ENCODE data around the gene PSD2.
"Not testable (repeated sequence)": the region's sequence is repeated elsewhere in the genome, so short reads cannot be mapped to it uniquely, and the experiment has no call there.

DNA sequence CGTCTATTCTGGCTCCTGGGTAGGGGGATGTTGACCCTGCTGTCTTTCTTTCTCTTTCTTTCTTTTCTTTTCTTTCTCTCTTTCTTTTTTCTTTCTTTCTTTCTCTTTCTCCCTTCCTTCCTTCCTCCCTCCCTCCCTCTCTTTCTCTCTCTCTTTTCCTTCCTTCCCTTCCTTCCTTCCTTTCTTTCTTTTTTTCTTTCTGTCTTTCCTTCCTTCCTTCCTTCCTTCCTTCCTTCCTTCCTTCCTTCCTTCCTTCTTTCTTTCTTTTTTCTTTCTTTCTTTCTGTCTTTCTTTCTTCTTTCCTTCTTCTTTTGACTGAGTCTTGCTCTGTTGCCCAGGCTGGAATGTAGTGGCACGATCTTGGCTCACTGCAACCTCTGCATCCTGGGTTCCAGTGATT, 3.0 kb upstream of the PSD2 start:
- TF ChIP-seq POLR2A (IDR thresholded peaks at IDR 0.05): not testable (repeated sequence)
- TF ChIP-seq, protein P1, sequence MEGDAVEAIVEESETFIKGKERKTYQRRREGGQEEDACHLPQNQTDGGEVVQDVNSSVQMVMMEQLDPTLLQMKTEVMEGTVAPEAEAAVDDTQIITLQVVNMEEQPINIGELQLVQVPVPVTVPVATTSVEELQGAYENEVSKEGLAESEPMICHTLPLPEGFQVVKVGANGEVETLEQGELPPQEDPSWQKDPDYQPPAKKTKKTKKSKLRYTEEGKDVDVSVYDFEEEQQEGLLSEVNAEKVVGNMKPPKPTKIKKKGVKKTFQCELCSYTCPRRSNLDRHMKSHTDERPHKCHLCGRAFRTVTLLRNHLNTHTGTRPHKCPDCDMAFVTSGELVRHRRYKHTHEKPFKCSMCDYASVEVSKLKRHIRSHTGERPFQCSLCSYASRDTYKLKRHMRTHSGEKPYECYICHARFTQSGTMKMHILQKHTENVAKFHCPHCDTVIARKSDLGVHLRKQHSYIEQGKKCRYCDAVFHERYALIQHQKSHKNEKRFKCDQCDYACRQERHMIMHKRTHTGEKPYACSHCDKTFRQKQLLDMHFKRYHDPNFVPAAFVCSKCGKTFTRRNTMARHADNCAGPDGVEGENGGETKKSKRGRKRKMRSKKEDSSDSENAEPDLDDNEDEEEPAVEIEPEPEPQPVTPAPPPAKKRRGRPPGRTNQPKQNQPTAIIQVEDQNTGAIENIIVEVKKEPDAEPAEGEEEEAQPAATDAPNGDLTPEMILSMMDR (IDR thresholded peaks at IDR 0.05): not testable (repeated sequence)
